Measurements from ENCODE around the gene LAMTOR4.
"Not testable (repeated sequence)": the region's sequence is repeated elsewhere in the genome, so short reads cannot be mapped to it uniquely, and the experiment has no call there.

LAMTOR4 gene

GRCh38 chr7:100124301-100125230 lies 24.2 kb upstream of the LAMTOR4 start:
- no peak for DNase-seq

GRCh38 chr7:100126239-100126930 lies 22.3 kb upstream of the LAMTOR4 start:
- DNase-seq, result no peak

- DNase-seq, result peak; percentile 95
Observed at GRCh38 chr7:100126931-100127865, 21.5 kb upstream of the LAMTOR4 start, which contains the start of gene MBLAC1. Gene MBLAC1 (plus strand): TSS chr7:100126967. CDS start chr7:100127396, 429 bp downstream.

GRCh38 chr7:100127866-100128636 lies 20.7 kb upstream of the LAMTOR4 start:
- DNase-seq, result peak; percentile 54

- DNase-seq, result no peak
Observed at GRCh38 chr7:100128637-100128963, 20.1 kb upstream of the LAMTOR4 start.

- not testable (repeated sequence) for DNase-seq
Observed at GRCh38 chr7:100130220-100130607, 18.5 kb upstream of the LAMTOR4 start.

- DNase-seq, result peak; percentile 88
Observed at GRCh38 chr7:100130608-100131453, 17.9 kb upstream of the LAMTOR4 start.

- no peak for DNase-seq
Observed at GRCh38 chr7:100132126-100132525, 16.6 kb upstream of the LAMTOR4 start.

GRCh38 chr7:100132697-100133151 lies 16.0 kb upstream of the LAMTOR4 start:
- DNase-seq, result no peak

- no peak for DNase-seq
Observed at GRCh38 chr7:100137851-100138760, 10.6 kb upstream of the LAMTOR4 start.

GRCh38 chr7:100141555-100141949 lies 7.2 kb upstream of the LAMTOR4 start:
- no peak for DNase-seq

GRCh38 chr7:100142461-100142860 lies 6.3 kb upstream of the LAMTOR4 start:
- DNase-seq, result no peak

GRCh38 chr7:100146350-100146749 lies 2.4 kb upstream of the LAMTOR4 start:
- not testable (repeated sequence) for DNase-seq

GRCh38 chr7:100147278-100147677 lies 1.4 kb upstream of the LAMTOR4 start:
- no peak for DNase-seq

GRCh38 chr7:100148225-100148558 lies 526 bp upstream of the LAMTOR4 start:
- DNase-seq, result no peak

GRCh38 chr7:100152404-100152803 lies 3.7 kb downstream of the LAMTOR4 start:
- no peak for DNase-seq

GRCh38 chr7:100152937-100153666 lies 4.4 kb downstream of the LAMTOR4 start:
- no peak for DNase-seq

- no peak for DNase-seq
Observed at GRCh38 chr7:100153708-100154535, 5.2 kb downstream of the LAMTOR4 start.

Measured in right forelimb (tissue), 1 donor.